Measurements from ENCODE around the gene ACTA1.
"Not testable (repeated sequence)": the region's sequence is repeated elsewhere in the genome, so short reads cannot be mapped to it uniquely, and the experiment has no call there.

ACTA1 gene

GRCh38 chr1:229408458-229409037 is 25.3 kb downstream of the ACTA1 start:
- no peak overlapping the region for H3K27ac ChIP-seq
- no peaks in the 10 kb centered on the region for H3K36me3 ChIP-seq (replicated peaks)
- no peak overlapping the region for H3K4me3 ChIP-seq (ENCODE audit: low read depth, low read length)
- no peak for TF ChIP-seq CTCF (IDR thresholded peaks at IDR 0.05; ENCODE audit: low read depth, low read length, missing control alignments)
- H3K27me3 ChIP-seq (replicated peaks): peaks cover 48% of the 10 kb centered on the region
- no peak for DNase-seq
- in situ Hi-C loops (cut with HindIII; ENCODE audit: low pct_ligation_motif_present, low sequenced_read_pairs): no loop called here

- peaks cover 50% of the 10 kb centered on the region for H3K27me3 ChIP-seq (replicated peaks)
- in situ Hi-C loops (cut with HindIII; ENCODE audit: low pct_ligation_motif_present, low sequenced_read_pairs): no loop called here
Measured at GRCh38 chr1:229407206-229408026, 26.5 kb downstream of the ACTA1 start.

GRCh38 chr1:229406798-229407197 is 27.1 kb downstream of the ACTA1 start:
- peaks cover 50% of the 10 kb centered on the region for H3K27me3 ChIP-seq (replicated peaks)
- peak overlapping the region; percentile 5 for H3K4me3 ChIP-seq (ENCODE audit: low read depth, low read length)
- in situ Hi-C loops (cut with HindIII; ENCODE audit: low pct_ligation_motif_present, low sequenced_read_pairs): no loop called here
- H3K36me3 ChIP-seq (replicated peaks): no peaks in the 10 kb centered on the region
- DNase-seq: no peak
- no peak for TF ChIP-seq CTCF (IDR thresholded peaks at IDR 0.05; ENCODE audit: low read depth, low read length, missing control alignments)
- no peak overlapping the region for H3K27ac ChIP-seq

More at GRCh38 chr1:229407206-229408026, 26.5 kb downstream of the ACTA1 start:
- Histone ChIP-seq H3K4me3 (ENCODE audit: low read depth, low read length) (peak overlapping the region; percentile 5), H3K36me3 (replicated peaks) (no peaks in the 10 kb centered on the region), H3K27ac (no peak overlapping the region)
- TF ChIP-seq CTCF (IDR thresholded peaks at IDR 0.05; ENCODE audit: low read depth, low read length, missing control alignments): no peak
- no peak for DNase-seq

- no peak for TF ChIP-seq CTCF (IDR thresholded peaks at IDR 0.05; ENCODE audit: low read depth, low read length, missing control alignments)
- Histone ChIP-seq H3K4me3 (ENCODE audit: low read depth, low read length) (no peak overlapping the region), H3K36me3 (replicated peaks) (no peaks in the 10 kb centered on the region), H3K27me3 (replicated peaks) (peaks cover 28% of the 10 kb centered on the region), H3K27ac (no peak overlapping the region)
- DNase-seq: no peak
- in situ Hi-C loops (cut with HindIII; ENCODE audit: low pct_ligation_motif_present, low sequenced_read_pairs): no loop called here
Measured at GRCh38 chr1:229403573-229403972, 30.3 kb downstream of the ACTA1 start.

GRCh38 chr1:229402993-229403392 is 30.9 kb downstream of the ACTA1 start:
- DNase-seq: no peak
- H3K36me3 ChIP-seq (replicated peaks): no peaks in the 10 kb centered on the region
- no peak overlapping the region for H3K27ac ChIP-seq
- in situ Hi-C loops (cut with HindIII; ENCODE audit: low pct_ligation_motif_present, low sequenced_read_pairs): no loop called here
- peaks cover 22% of the 10 kb centered on the region for H3K27me3 ChIP-seq (replicated peaks)
- TF ChIP-seq CTCF (IDR thresholded peaks at IDR 0.05; ENCODE audit: low read depth, low read length, missing control alignments): no peak
- H3K4me3 ChIP-seq (ENCODE audit: low read depth, low read length): no peak overlapping the region

- in situ Hi-C loops (cut with HindIII; ENCODE audit: low pct_ligation_motif_present, low sequenced_read_pairs); H3K36me3 ChIP-seq (replicated peaks); H3K4me3 ChIP-seq (ENCODE audit: low read depth, low read length); H3K27ac ChIP-seq; DNase-seq: not testable (repeated sequence)
- peaks cover 16% of the 10 kb centered on the region for H3K27me3 ChIP-seq (replicated peaks)
Measured at GRCh38 chr1:229402329-229402728, 31.6 kb downstream of the ACTA1 start.
